Mesodermal cell (in vitro differentiated cells): ENCODE data around the gene PDCL3.

ENCODE experiments used
- H3K27ac ChIP-seq: 2 replicates; pipeline ENCODE4 v1.7.0; 2013; ENCODE audit warnings: mild to moderate bottlenecking, low read depth, low read length, moderate library complexity; ENCODE audit not compliant: severe bottlenecking
- H3K36me3 ChIP-seq: 2 replicates; pipeline ENCODE4 v1.7.1; 2013; ENCODE audit warnings: mild to moderate bottlenecking, low read length, moderate library complexity; ENCODE audit not compliant: control insufficient read depth, insufficient read depth
- H3K4me1 ChIP-seq: one replicate; pipeline ENCODE4 v1.7.1; 2013; ENCODE audit warnings: mild to moderate bottlenecking, low read length; ENCODE audit not compliant: insufficient read depth, control insufficient read depth, poor library complexity, severe bottlenecking
- H3K4me3 ChIP-seq: 2 replicates; pipeline ENCODE4 v1.7.0; 2013; ENCODE audit warnings: low read length, control low read depth, mild to moderate bottlenecking; ENCODE audit not compliant: insufficient read depth, poor library complexity, severe bottlenecking; ENCODE audit errors: extremely low read depth
- H3K9me3 ChIP-seq: 2 replicates; pipeline ENCODE4 v1.7.1; 2013; ENCODE audit warnings: mild to moderate bottlenecking, low read length, moderate library complexity; ENCODE audit not compliant: control insufficient read depth
- WGBS, 2 experiments: methylation state at CpG; one replicate each; pipeline ENCODE4 v1.1.5; 2013; ENCODE audit warnings: missing lambda C conversion rate in 2 of 2; ENCODE audit not compliant: insufficient coverage in 2 of 2; 5-methylcytosine and 5-hydroxymethylcytosine counted together

PDCL3 gene

GRCh38 chr2:100589527-100589926 lies 26.7 kb downstream of the PDCL3 start:
- WGBS, 2 experiments = 100% methylated on average over 1 of the region's 3 CpGs; no CpG with 5 or more reads in 1 of the 2 experiments

GRCh38 chr2:100592226-100592625 lies 29.4 kb downstream of the PDCL3 start:
- H3K9me3 ChIP-seq = no peaks in the 10 kb centered on the region
- H3K36me3 ChIP-seq = no peaks in the 10 kb centered on the region
- no peaks in the 10 kb centered on the region for H3K4me1 ChIP-seq
- H3K4me3 ChIP-seq = no peak overlapping the region
- H3K27ac ChIP-seq = no peak overlapping the region
- WGBS, 2 experiments = 40 to 92% methylated on average over 1 of the region's 1 CpG

More at GRCh38 chr2:100589527-100589926, 26.7 kb downstream of the PDCL3 start:
- Histone ChIP-seq H3K4me1 (no peaks in the 10 kb centered on the region), H3K9me3 (no peaks in the 10 kb centered on the region), H3K4me3 (no peak overlapping the region), H3K36me3 (no peaks in the 10 kb centered on the region), H3K27ac (no peak overlapping the region)

- Histone ChIP-seq H3K36me3 (no peaks in the 10 kb centered on the region), H3K27ac (no peak overlapping the region), H3K9me3 (no peaks in the 10 kb centered on the region), H3K4me1 (no peaks in the 10 kb centered on the region), H3K4me3 (no peak overlapping the region)
- WGBS, 2 experiments = 89 to 93% methylated on average over 2 to 4 of the region's 5 CpGs
Measured at GRCh38 chr2:100596465-100596864, 33.7 kb downstream of the PDCL3 start.

- WGBS, 2 experiments = 96% methylated on average over 2 of the region's 3 CpGs; no CpG with 5 or more reads in 1 of the 2 experiments
- no peak overlapping the region for H3K27ac ChIP-seq
- no peaks in the 10 kb centered on the region for H3K36me3 ChIP-seq
Measured at GRCh38 chr2:100599566-100599965, 36.8 kb downstream of the PDCL3 start.

GRCh38 chr2:100601661-100602060 lies 38.9 kb downstream of the PDCL3 start:
- H3K4me3 ChIP-seq = no peak overlapping the region
- WGBS, 2 experiments = 79 to 81% methylated on average over 2 to 3 of the region's 3 CpGs

More at GRCh38 chr2:100599566-100599965, 36.8 kb downstream of the PDCL3 start:
- Histone ChIP-seq H3K4me3 (no peak overlapping the region), H3K4me1 (peaks cover 5% of the 10 kb centered on the region), H3K9me3 (no peaks in the 10 kb centered on the region)

GRCh38 chr2:100603414-100603813 lies 40.6 kb downstream of the PDCL3 start:
- H3K4me3 ChIP-seq = no peak overlapping the region
- H3K4me1 ChIP-seq = peaks cover 5% of the 10 kb centered on the region
- H3K9me3 ChIP-seq = no peaks in the 10 kb centered on the region
- WGBS, 2 experiments = 94 to 95% methylated on average over 7 of the region's 7 CpGs
- peak overlapping the region; percentile 64 for H3K27ac ChIP-seq
- no peaks in the 10 kb centered on the region for H3K36me3 ChIP-seq

More at GRCh38 chr2:100601661-100602060, 38.9 kb downstream of the PDCL3 start:
- Histone ChIP-seq H3K27ac (no peak overlapping the region), H3K36me3 (no peaks in the 10 kb centered on the region), H3K4me1 (peaks cover 5% of the 10 kb centered on the region), H3K9me3 (no peaks in the 10 kb centered on the region)

GRCh38 chr2:100603948-100604633 lies 41.3 kb downstream of the PDCL3 start:
- H3K36me3 ChIP-seq = no peaks in the 10 kb centered on the region
- WGBS, 2 experiments = 49 to 54% methylated on average over 5 to 7 of the region's 10 CpGs
- H3K9me3 ChIP-seq = no peaks in the 10 kb centered on the region
- H3K4me3 ChIP-seq = no peak overlapping the region
- H3K27ac ChIP-seq = peak overlapping the region; percentile 64
- peaks cover 5% of the 10 kb centered on the region for H3K4me1 ChIP-seq

GRCh38 chr2:100606332-100606725 lies 43.5 kb downstream of the PDCL3 start:
- 86 to 92% methylated on average over 5 of the region's 5 CpGs for WGBS, 2 experiments
- Histone ChIP-seq H3K4me3 (no peak overlapping the region), H3K4me1 (peaks cover 5% of the 10 kb centered on the region), H3K9me3 (no peaks in the 10 kb centered on the region), H3K36me3 (no peaks in the 10 kb centered on the region), H3K27ac (no peak overlapping the region)

GRCh38 chr2:100606726-100607343 lies 44.0 kb downstream of the PDCL3 start:
- WGBS, 2 experiments = 58 to 65% methylated on average over 10 to 13 of the region's 14 CpGs
- no peaks in the 10 kb centered on the region for H3K9me3 ChIP-seq
- H3K27ac ChIP-seq = no peak overlapping the region
- H3K4me1 ChIP-seq = peaks cover 5% of the 10 kb centered on the region
- H3K4me3 ChIP-seq = no peak overlapping the region
- H3K36me3 ChIP-seq = no peaks in the 10 kb centered on the region

- Histone ChIP-seq H3K9me3 (no peaks in the 10 kb centered on the region), H3K4me1 (no peaks in the 10 kb centered on the region), H3K36me3 (no peaks in the 10 kb centered on the region), H3K27ac (no peak overlapping the region), H3K4me3 (no peak overlapping the region)
- 32 to 36% methylated on average over 11 of the region's 13 CpGs for WGBS, 2 experiments
Measured at GRCh38 chr2:100610381-100610831, 47.6 kb downstream of the PDCL3 start.
